ENCODE data around the gene GPR17.

DNA sequence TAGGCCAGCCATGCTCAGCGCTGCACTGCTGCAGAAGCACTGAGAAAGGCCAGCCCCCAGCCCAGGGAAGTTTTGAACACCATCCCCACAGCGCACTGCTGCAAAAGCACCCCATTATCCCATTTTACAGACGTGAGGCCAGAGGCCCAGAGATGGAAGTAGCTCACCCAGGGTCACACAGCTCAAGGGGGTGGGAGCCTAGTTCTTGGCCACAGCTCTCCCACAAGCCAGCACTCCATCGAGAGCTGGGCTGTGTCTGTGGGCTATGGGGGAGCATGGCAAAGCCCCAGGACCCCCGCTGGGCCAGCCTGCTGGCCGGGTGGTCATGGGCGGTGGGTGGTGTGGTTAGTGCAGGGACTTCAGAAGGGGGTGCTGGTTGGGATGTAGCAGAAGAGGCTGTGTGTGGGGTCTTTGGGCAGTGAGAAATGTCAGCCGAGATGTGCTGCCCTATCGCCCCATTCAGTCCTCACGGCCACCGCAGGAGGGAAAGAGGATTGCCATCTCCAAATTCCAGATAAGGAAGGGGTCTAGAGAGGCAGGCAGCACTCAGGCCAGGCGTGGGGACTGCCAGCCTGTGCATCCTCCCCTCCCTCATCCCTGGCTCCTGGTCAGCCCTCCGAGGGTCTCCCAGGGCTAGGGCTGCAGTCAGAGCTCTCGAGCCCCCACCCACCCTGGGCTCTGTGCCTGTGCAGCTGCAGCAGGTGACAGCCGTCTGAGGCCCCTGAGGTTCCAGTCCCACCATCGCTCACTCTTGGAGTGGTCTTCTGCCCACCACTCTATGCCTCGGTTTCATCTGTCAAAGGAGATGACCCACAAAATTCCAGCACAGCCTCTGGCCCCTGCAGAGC is 17.0 kb upstream of the GPR17 start:
- TF ChIP-seq, protein P1, sequence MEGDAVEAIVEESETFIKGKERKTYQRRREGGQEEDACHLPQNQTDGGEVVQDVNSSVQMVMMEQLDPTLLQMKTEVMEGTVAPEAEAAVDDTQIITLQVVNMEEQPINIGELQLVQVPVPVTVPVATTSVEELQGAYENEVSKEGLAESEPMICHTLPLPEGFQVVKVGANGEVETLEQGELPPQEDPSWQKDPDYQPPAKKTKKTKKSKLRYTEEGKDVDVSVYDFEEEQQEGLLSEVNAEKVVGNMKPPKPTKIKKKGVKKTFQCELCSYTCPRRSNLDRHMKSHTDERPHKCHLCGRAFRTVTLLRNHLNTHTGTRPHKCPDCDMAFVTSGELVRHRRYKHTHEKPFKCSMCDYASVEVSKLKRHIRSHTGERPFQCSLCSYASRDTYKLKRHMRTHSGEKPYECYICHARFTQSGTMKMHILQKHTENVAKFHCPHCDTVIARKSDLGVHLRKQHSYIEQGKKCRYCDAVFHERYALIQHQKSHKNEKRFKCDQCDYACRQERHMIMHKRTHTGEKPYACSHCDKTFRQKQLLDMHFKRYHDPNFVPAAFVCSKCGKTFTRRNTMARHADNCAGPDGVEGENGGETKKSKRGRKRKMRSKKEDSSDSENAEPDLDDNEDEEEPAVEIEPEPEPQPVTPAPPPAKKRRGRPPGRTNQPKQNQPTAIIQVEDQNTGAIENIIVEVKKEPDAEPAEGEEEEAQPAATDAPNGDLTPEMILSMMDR (IDR thresholded peaks at IDR 0.05): no peak
- TF ChIP-seq POLR2A (IDR thresholded peaks at IDR 0.05): no peak

Data from adrenal gland (tissue), 5 donors.